ENCODE results near the gene SPAG9.

Gene SPAG9

DNA sequence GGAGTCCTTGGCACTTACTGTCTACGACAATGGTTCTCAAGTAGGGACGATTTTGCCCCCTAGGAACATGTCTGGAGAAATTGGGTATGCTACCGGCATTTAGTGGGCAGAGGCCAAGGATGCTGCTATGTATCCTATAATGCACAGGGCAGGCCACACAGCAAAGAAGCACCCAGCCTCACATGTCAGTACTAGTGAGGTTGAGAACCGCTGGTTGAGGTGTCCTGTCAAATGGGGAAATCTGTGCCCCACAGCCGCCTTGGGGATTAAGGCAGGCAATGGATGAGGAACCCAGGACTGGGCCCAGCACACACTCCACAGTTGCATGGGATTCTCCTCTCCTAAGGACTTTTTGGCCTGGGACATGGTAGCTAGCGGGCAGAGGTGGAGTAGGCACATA is 167.8 kb downstream of the SPAG9 start:
- Histone ChIP-seq H3K4me1 (ENCODE audit: control insufficient read depth, insufficient read depth, low read length) (peaks cover 54% of the 10 kb centered on the region), H3K9ac (ENCODE audit: low read length) (no peak overlapping the region), H3K4me3 (ENCODE audit: low read length) (no peak overlapping the region), H3K36me3 (ENCODE audit: control insufficient read depth, insufficient read depth, low read length) (no peaks in the 10 kb centered on the region), H3K27me3 (ENCODE audit: control insufficient read depth, insufficient read depth, low read length) (no peaks in the 10 kb centered on the region), H3K9me3 (ENCODE audit: control insufficient read depth, low read length) (no peaks in the 10 kb centered on the region)

DNA sequence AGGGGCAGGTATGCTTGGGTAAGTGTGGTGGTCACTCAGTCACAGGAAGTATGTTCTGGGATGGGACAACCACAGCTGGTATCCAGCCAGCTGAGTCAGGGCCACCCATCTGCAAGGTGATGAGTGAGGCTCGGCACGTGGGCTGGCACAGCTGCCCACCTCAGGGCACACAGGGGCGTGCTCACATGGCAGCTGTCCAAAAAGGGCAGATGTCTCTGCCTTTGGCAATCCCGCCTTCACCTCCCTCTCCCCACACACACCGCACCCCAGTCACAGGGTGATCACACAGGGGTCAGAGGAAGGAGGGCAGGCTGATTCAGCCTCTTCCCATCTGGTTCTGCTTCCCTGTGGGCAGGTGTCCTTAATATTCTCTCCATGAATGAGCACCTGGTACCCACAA is 168.7 kb downstream of the SPAG9 start:
- Histone ChIP-seq H3K36me3 (ENCODE audit: control insufficient read depth, insufficient read depth, low read length) (no peaks in the 10 kb centered on the region), H3K27me3 (ENCODE audit: control insufficient read depth, insufficient read depth, low read length) (no peaks in the 10 kb centered on the region), H3K9ac (ENCODE audit: low read length) (no peak overlapping the region), H3K9me3 (ENCODE audit: control insufficient read depth, low read length) (no peaks in the 10 kb centered on the region), H3K4me1 (ENCODE audit: control insufficient read depth, insufficient read depth, low read length) (peaks cover 62% of the 10 kb centered on the region), H3K4me3 (ENCODE audit: low read length) (no peak overlapping the region)

DNA sequence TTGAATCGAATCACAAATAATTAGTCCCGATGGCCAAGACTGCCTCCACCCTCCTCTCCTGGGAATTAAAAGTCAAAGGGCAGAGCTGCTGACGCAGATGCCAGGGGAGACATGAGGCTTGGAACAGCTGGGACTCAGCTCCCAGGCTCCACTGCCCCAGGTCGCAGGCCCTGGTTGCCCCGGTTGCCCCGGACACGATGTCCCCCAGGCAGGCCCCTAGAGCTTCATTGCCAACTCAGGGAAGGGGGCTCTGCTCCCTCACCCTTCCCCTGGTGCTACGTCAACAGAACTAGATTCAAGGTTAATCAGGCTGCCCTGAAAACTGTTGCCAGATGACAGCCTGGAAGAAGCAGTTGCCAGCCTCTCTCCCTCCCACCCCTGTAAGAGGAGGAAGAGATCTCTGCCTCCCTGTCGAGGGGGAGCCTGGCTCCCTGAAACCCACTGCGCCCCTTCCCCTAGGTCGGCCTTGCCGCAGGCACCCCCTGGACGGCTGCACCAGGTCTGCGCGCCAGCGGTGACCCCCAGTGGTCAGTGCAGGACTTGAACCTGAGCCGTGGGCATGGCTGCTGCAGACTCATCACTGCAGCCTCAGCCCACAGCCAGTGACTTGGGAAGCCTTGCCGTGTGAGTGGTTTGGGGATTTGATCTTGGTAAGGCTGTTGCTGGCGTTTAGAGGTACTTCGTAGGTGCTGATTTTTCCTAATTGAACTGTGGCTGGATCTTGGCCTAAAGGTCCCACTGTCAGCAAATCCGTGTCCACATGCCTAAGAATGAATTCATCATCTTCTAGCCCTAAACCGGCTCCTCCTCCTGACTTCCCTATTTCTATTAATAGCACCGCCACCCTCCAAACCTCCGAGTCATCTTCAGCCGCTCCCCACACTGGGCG is 170.4 kb downstream of the SPAG9 start:
- H3K27me3 ChIP-seq (ENCODE audit: control insufficient read depth, insufficient read depth, low read length), result no peaks in the 10 kb centered on the region
- no peaks in the 10 kb centered on the region for H3K9me3 ChIP-seq (ENCODE audit: control insufficient read depth, low read length)
- H3K36me3 ChIP-seq (ENCODE audit: control insufficient read depth, insufficient read depth, low read length), result no peaks in the 10 kb centered on the region
- peak overlapping the region; percentile 50 for H3K9ac ChIP-seq (ENCODE audit: low read length)
- H3K4me1 ChIP-seq (ENCODE audit: control insufficient read depth, insufficient read depth, low read length), result peaks cover 69% of the 10 kb centered on the region
- H3K4me3 ChIP-seq (ENCODE audit: low read length), result no peak overlapping the region

- Histone ChIP-seq H3K4me3 (ENCODE audit: low read length) (peak overlapping the region; percentile 10), H3K9ac (ENCODE audit: low read length) (peak overlapping the region; percentile 50), H3K4me1 (ENCODE audit: control insufficient read depth, insufficient read depth, low read length) (peaks cover 68% of the 10 kb centered on the region), H3K36me3 (ENCODE audit: control insufficient read depth, insufficient read depth, low read length) (no peaks in the 10 kb centered on the region), H3K27me3 (ENCODE audit: control insufficient read depth, insufficient read depth, low read length) (no peaks in the 10 kb centered on the region), H3K9me3 (ENCODE audit: control insufficient read depth, low read length) (no peaks in the 10 kb centered on the region)
Observed at GRCh38 chr17:50949128-50949988, 171.3 kb downstream of the SPAG9 start.

GRCh38 chr17:50948711-50949110 is 172.0 kb downstream of the SPAG9 start:
- H3K9ac ChIP-seq (ENCODE audit: low read length), result peak overlapping the region; percentile 50
- H3K4me1 ChIP-seq (ENCODE audit: control insufficient read depth, insufficient read depth, low read length), result peaks cover 69% of the 10 kb centered on the region
- no peaks in the 10 kb centered on the region for H3K27me3 ChIP-seq (ENCODE audit: control insufficient read depth, insufficient read depth, low read length)
- no peak overlapping the region for H3K4me3 ChIP-seq (ENCODE audit: low read length)
- H3K9me3 ChIP-seq (ENCODE audit: control insufficient read depth, low read length), result no peaks in the 10 kb centered on the region
- no peaks in the 10 kb centered on the region for H3K36me3 ChIP-seq (ENCODE audit: control insufficient read depth, insufficient read depth, low read length)

- peak overlapping the region; percentile 50 for H3K9ac ChIP-seq (ENCODE audit: low read length)
- peaks cover 73% of the 10 kb centered on the region for H3K4me1 ChIP-seq (ENCODE audit: control insufficient read depth, insufficient read depth, low read length)
- H3K9me3 ChIP-seq (ENCODE audit: control insufficient read depth, low read length), result no peaks in the 10 kb centered on the region
- no peak overlapping the region for H3K4me3 ChIP-seq (ENCODE audit: low read length)
- no peaks in the 10 kb centered on the region for H3K27me3 ChIP-seq (ENCODE audit: control insufficient read depth, insufficient read depth, low read length)
- H3K36me3 ChIP-seq (ENCODE audit: control insufficient read depth, insufficient read depth, low read length), result no peaks in the 10 kb centered on the region
Observed at GRCh38 chr17:50947782-50948543, 172.7 kb downstream of the SPAG9 start.

- no peaks in the 10 kb centered on the region for H3K9me3 ChIP-seq (ENCODE audit: control insufficient read depth, low read length)
- peaks cover 81% of the 10 kb centered on the region for H3K4me1 ChIP-seq (ENCODE audit: control insufficient read depth, insufficient read depth, low read length)
Observed at GRCh38 chr17:50946891-50947781, 173.5 kb downstream of the SPAG9 start.

GRCh38 chr17:50946223-50946890 is 174.3 kb downstream of the SPAG9 start:
- peaks cover 87% of the 10 kb centered on the region for H3K4me1 ChIP-seq (ENCODE audit: control insufficient read depth, insufficient read depth, low read length)
- no peaks in the 10 kb centered on the region for H3K27me3 ChIP-seq (ENCODE audit: control insufficient read depth, insufficient read depth, low read length)
- no peak overlapping the region for H3K4me3 ChIP-seq (ENCODE audit: low read length)
- H3K9me3 ChIP-seq (ENCODE audit: control insufficient read depth, low read length), result no peaks in the 10 kb centered on the region
- no peak overlapping the region for H3K9ac ChIP-seq (ENCODE audit: low read length)
- no peaks in the 10 kb centered on the region for H3K36me3 ChIP-seq (ENCODE audit: control insufficient read depth, insufficient read depth, low read length)

More at GRCh38 chr17:50946891-50947781, 173.5 kb downstream of the SPAG9 start:
- H3K9ac ChIP-seq (ENCODE audit: low read length), result peak overlapping the region; percentile 50
- H3K36me3 ChIP-seq (ENCODE audit: control insufficient read depth, insufficient read depth, low read length), result no peaks in the 10 kb centered on the region
- H3K4me3 ChIP-seq (ENCODE audit: low read length), result no peak overlapping the region
- H3K27me3 ChIP-seq (ENCODE audit: control insufficient read depth, insufficient read depth, low read length), result no peaks in the 10 kb centered on the region

GRCh38 chr17:50945779-50946222 is 174.9 kb downstream of the SPAG9 start:
- no peaks in the 10 kb centered on the region for H3K9me3 ChIP-seq (ENCODE audit: control insufficient read depth, low read length)
- no peak overlapping the region for H3K4me3 ChIP-seq (ENCODE audit: low read length)
- H3K9ac ChIP-seq (ENCODE audit: low read length), result no peak overlapping the region
- peaks cover 85% of the 10 kb centered on the region for H3K4me1 ChIP-seq (ENCODE audit: control insufficient read depth, insufficient read depth, low read length)
- H3K27me3 ChIP-seq (ENCODE audit: control insufficient read depth, insufficient read depth, low read length), result no peaks in the 10 kb centered on the region
- H3K36me3 ChIP-seq (ENCODE audit: control insufficient read depth, insufficient read depth, low read length), result no peaks in the 10 kb centered on the region

DNA sequence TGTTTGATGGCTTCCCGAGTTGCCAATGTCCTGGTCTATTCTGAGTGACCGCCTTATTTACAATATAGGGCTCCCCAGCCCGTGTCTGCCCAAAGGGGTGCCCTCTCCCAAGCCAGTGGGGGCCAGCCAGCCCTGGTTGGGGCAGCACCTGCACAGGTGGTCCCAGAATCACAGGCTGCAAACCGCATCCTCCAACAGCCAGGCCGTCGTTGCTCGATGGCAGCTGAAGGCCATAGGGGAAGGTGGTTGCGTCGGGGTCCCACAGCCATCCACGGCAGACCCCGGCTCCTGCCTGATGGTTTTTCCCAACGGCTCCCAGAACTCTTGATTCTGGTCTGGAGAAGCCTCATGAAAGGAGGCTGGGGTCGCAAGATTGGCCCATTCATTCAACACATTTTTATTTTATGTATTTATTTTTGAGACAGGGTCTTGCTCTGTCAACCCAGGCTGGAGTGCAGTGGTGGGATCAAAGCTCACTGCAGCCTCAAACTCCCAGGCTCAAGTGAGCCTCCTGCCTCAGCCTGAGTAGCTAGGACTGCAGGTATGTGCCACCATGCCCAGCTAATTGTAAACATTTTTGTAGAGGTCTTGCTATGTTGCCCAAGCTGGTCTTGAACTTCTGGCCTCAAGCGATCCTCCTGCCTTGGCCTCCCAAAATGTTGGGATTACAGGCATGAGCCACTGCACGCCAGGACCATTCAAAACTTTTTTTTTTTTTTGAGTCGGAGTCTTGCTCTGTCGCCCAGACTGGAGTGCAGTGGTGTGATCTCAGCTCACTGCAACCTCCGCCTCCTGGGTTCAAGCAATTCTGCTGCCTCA is 175.6 kb downstream of the SPAG9 start:
- Histone ChIP-seq H3K9me3 (ENCODE audit: control insufficient read depth, low read length) (no peaks in the 10 kb centered on the region), H3K9ac (ENCODE audit: low read length) (peak overlapping the region; percentile 40), H3K27me3 (ENCODE audit: control insufficient read depth, insufficient read depth, low read length) (no peaks in the 10 kb centered on the region), H3K4me3 (ENCODE audit: low read length) (no peak overlapping the region), H3K36me3 (ENCODE audit: control insufficient read depth, insufficient read depth, low read length) (no peaks in the 10 kb centered on the region), H3K4me1 (ENCODE audit: control insufficient read depth, insufficient read depth, low read length) (peaks cover 83% of the 10 kb centered on the region)

Measured in mucosa of stomach (tissue), 1 donor.